ENCODE data around the gene CDC42SE2. TPM values are rescaled to one million over a fixed set of nuclear protein-coding genes. Genes with fewer than 3 reads are reported as not detected.

The CDC42SE2 gene
- total RNA-seq, 2 experiments from 2014 or later = 54.2 to 66.8 TPM

DNA sequence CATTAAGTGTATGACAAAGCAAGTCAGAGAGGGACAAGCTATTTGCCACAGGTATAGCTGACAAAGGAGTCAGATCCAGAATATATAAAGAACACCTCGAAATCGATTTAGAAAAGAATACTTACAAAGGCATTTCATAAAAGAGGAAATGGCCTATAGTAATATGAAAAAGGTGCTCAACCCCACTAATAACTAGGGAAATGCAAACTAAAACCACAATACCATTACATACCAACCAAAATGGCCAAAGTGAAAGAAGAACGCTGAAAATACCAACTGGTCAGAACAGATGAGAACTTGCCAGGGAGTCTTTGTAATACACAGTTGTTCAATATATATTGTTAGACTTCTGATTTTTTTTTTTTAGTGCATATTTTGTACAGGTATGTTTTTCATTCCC lies 152.9 kb downstream of the CDC42SE2 start:
- H3K4me3 ChIP-seq (ENCODE audit: low read depth, low read length, poor library complexity, severe bottlenecking) = no peak overlapping the region
- no peak for TF ChIP-seq EZH2phosphoT487 (IDR thresholded peaks at IDR 0.05; ENCODE audit: borderline replicate concordance, low read depth, low read length)
- TF ChIP-seq, protein P1, sequence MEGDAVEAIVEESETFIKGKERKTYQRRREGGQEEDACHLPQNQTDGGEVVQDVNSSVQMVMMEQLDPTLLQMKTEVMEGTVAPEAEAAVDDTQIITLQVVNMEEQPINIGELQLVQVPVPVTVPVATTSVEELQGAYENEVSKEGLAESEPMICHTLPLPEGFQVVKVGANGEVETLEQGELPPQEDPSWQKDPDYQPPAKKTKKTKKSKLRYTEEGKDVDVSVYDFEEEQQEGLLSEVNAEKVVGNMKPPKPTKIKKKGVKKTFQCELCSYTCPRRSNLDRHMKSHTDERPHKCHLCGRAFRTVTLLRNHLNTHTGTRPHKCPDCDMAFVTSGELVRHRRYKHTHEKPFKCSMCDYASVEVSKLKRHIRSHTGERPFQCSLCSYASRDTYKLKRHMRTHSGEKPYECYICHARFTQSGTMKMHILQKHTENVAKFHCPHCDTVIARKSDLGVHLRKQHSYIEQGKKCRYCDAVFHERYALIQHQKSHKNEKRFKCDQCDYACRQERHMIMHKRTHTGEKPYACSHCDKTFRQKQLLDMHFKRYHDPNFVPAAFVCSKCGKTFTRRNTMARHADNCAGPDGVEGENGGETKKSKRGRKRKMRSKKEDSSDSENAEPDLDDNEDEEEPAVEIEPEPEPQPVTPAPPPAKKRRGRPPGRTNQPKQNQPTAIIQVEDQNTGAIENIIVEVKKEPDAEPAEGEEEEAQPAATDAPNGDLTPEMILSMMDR (conservative IDR thresholded peaks at IDR 0.05; ENCODE audit: low read length) = no peak
- DNase-seq (ENCODE audit: low spot score) = no peak
- intact Hi-C loops (cut with micrococcal nuclease; ENCODE audit: unreplicated experiment) = loop anchor here (2.0 to 5.0 kb wide), 2 partner anchors 546 to 591 kb away; no protein-coding TSS in a partner anchor
- peaks cover 10% of the 10 kb centered on the region for H3K4me1 ChIP-seq (ENCODE audit: insufficient read depth, low read length, poor library complexity, severe bottlenecking)
- ChIA-PET CTCF (ENCODE audit: unreplicated experiment) (no interaction called here), POLR2A (interaction anchor here (0.6 to 1.6 kb wide), 7 partner anchors 11 to 163 kb away, joined by 3 to 5 read pairs (median 3); no protein-coding TSS in a partner anchor)
- H3K36me3 ChIP-seq (ENCODE audit: insufficient read depth, low read length) = peaks cover 71% of the 10 kb centered on the region
- H3K27ac ChIP-seq (ENCODE audit: low read depth, low read length, poor library complexity, severe bottlenecking) = no peak overlapping the region
- no peaks in the 10 kb centered on the region for H4K20me1 ChIP-seq (ENCODE audit: insufficient read depth, low read length)
- H3K79me2 ChIP-seq (ENCODE audit: insufficient read depth, low read depth, low read length) = no peaks in the 10 kb centered on the region
- no peaks in the 10 kb centered on the region for H3K9me2 ChIP-seq (ENCODE audit: insufficient read depth, low read length)
- H3K4me2 ChIP-seq (ENCODE audit: low read length) = 0 out of 2 replicates have a peak overlapping the region, but pooled peaks have one; percentile 6
- H3K9me3 ChIP-seq (ENCODE audit: low read length) = no peaks in the 10 kb centered on the region
- H2AFZ ChIP-seq (ENCODE audit: low read length) = no peak overlapping the region
- BruUV-seq (replicated peaks) = no TSS peak

DNA sequence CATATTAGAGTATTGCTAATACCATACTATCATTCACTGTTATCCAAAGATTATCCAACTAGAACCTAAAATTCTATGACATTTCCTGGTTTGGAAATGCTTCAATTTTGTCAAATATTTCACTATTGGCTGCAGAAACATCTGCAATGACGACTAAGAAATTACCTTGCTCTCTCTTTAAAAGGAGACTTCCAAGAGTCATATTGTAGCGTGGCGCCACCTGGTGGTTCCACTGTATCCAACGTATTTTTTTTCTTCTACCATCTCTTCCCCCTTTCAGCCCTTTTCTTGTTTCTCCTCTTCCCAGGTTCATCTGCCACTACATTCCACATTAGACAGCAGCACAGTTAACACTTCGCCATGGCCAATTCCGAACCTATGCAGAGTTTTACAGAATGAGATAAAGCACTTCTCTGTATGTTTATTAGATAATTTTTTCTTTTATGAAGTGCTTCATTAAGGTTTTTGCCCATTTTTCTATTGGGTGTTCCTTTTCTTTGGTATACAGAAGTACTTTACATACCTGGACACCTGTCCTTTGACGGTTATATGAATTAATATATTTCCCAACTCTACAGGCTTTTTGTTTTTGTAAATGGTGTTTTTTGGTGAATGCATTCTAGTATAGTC lies 153.5 kb downstream of the CDC42SE2 start:
- Histone ChIP-seq H3K36me3 (ENCODE audit: insufficient read depth, low read length) (peaks cover 76% of the 10 kb centered on the region), H3K4me2 (ENCODE audit: low read length) (0 out of 2 replicates have a peak overlapping the region, but pooled peaks have one; percentile 6), H3K4me3 (ENCODE audit: low read depth, low read length, poor library complexity, severe bottlenecking) (no peak overlapping the region), H2AFZ (ENCODE audit: low read length) (no peak overlapping the region), H3K27ac (ENCODE audit: low read depth, low read length, poor library complexity, severe bottlenecking) (no peak overlapping the region), H3K79me2 (ENCODE audit: insufficient read depth, low read depth, low read length) (no peaks in the 10 kb centered on the region), H3K9me2 (ENCODE audit: insufficient read depth, low read length) (no peaks in the 10 kb centered on the region), H3K4me1 (ENCODE audit: insufficient read depth, low read length, poor library complexity, severe bottlenecking) (peaks cover 10% of the 10 kb centered on the region), H4K20me1 (ENCODE audit: insufficient read depth, low read length) (no peaks in the 10 kb centered on the region), H3K9me3 (ENCODE audit: low read length) (no peaks in the 10 kb centered on the region)
- CTCF ChIA-PET (ENCODE audit: unreplicated experiment) = no interaction called here
- POLR2A ChIA-PET = interaction anchor here (0.8 to 1.0 kb wide), 2 partner anchors 12 to 155 kb away, joined by 3 to 4 read pairs; no protein-coding TSS in a partner anchor
- TF ChIP-seq, protein P1 (conservative IDR thresholded peaks at IDR 0.05; ENCODE audit: low read length) = peak; percentile 96
- TF ChIP-seq EZH2phosphoT487 (IDR thresholded peaks at IDR 0.05; ENCODE audit: borderline replicate concordance, low read depth, low read length) = no peak
- intact Hi-C loops (cut with micrococcal nuclease; ENCODE audit: unreplicated experiment) = loop anchor here (2.0 to 5.0 kb wide), 2 partner anchors 547 to 590 kb away; no protein-coding TSS in a partner anchor
- TSS peak; percentile 41 for BruUV-seq (replicated peaks)
- peak; percentile 76 for DNase-seq (ENCODE audit: low spot score)

DNA sequence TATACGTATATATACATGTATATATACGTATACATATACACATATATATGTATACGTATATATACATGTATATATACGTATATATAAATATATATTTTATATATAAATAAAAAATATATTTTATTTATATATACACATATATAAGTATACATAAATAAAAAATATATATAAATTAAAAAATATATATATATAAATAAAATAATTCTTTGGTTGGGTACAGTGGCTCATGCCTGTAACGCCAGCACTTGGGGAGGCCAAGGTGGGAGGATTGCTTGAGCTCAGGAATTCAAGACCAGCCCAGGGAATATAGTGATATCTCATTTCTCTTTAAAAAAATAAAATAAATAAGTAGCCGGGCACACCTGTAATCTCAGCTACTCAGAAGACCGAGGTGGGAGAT lies 155.0 kb downstream of the CDC42SE2 start:
- no peak for TF ChIP-seq EZH2phosphoT487 (IDR thresholded peaks at IDR 0.05; ENCODE audit: borderline replicate concordance, low read depth, low read length)
- TF ChIP-seq, protein P1 (conservative IDR thresholded peaks at IDR 0.05; ENCODE audit: low read length) = no peak
- no peaks in the 10 kb centered on the region for H4K20me1 ChIP-seq (ENCODE audit: insufficient read depth, low read length)
- H3K9me3 ChIP-seq (ENCODE audit: low read length) = no peaks in the 10 kb centered on the region
- no peak overlapping the region for H3K4me3 ChIP-seq (ENCODE audit: low read depth, low read length, poor library complexity, severe bottlenecking)
- no peak overlapping the region for H3K27ac ChIP-seq (ENCODE audit: low read depth, low read length, poor library complexity, severe bottlenecking)
- CTCF ChIA-PET (ENCODE audit: unreplicated experiment) = no interaction called here
- intact Hi-C loops (cut with micrococcal nuclease; ENCODE audit: unreplicated experiment) = loop anchor here (5.0 kb wide), 1 partner anchor 588 kb away; no protein-coding TSS in a partner anchor
- no peak for DNase-seq (ENCODE audit: low spot score)
- POLR2A ChIA-PET = interaction anchor here (0.5 to 0.8 kb wide), 2 partner anchors 11 to 213 kb away, joined by 3 to 7 read pairs; no protein-coding TSS in a partner anchor
- no peak overlapping the region for H2AFZ ChIP-seq (ENCODE audit: low read length)
- BruUV-seq (replicated peaks) = no TSS peak
- no peaks in the 10 kb centered on the region for H3K9me2 ChIP-seq (ENCODE audit: insufficient read depth, low read length)
- peaks cover 10% of the 10 kb centered on the region for H3K4me1 ChIP-seq (ENCODE audit: insufficient read depth, low read length, poor library complexity, severe bottlenecking)
- H3K4me2 ChIP-seq (ENCODE audit: low read length) = no peak overlapping the region
- no peaks in the 10 kb centered on the region for H3K79me2 ChIP-seq (ENCODE audit: insufficient read depth, low read depth, low read length)
- peaks cover 80% of the 10 kb centered on the region for H3K36me3 ChIP-seq (ENCODE audit: insufficient read depth, low read length)
